GM04504 (cell line): ENCODE measurements around the gene DCLK2.

ENCODE experiments used
- DNase-seq: peaks from one replicate; pipeline ENCODE4 v3.0.0-alpha.2; 2012; ENCODE audit warnings: low read depth

Gene DCLK2

GRCh38 chr4:150209140-150209829, 131.0 kb downstream of the DCLK2 start:
- no peak for DNase-seq

GRCh38 chr4:150211016-150211415, 132.8 kb downstream of the DCLK2 start:
- no peak for DNase-seq

- peak; percentile 91 for DNase-seq
Observed at GRCh38 chr4:150211799-150212445, 133.7 kb downstream of the DCLK2 start.

GRCh38 chr4:150212485-150212884, 134.2 kb downstream of the DCLK2 start:
- DNase-seq: no peak

- DNase-seq: no peak
Observed at GRCh38 chr4:150212927-150213326, 134.7 kb downstream of the DCLK2 start.

GRCh38 chr4:150215601-150216000, 137.4 kb downstream of the DCLK2 start:
- no peak for DNase-seq

GRCh38 chr4:150216726-150217125, 138.5 kb downstream of the DCLK2 start:
- DNase-seq: no peak

- DNase-seq: peak; percentile 51
Observed at GRCh38 chr4:150217192-150217591, 138.9 kb downstream of the DCLK2 start.

- no peak for DNase-seq
Observed at GRCh38 chr4:150217808-150218207, 139.6 kb downstream of the DCLK2 start.

- no peak for DNase-seq
Observed at GRCh38 chr4:150218447-150218846, 140.2 kb downstream of the DCLK2 start.

- DNase-seq: no peak
Observed at GRCh38 chr4:150219841-150220240, 141.6 kb downstream of the DCLK2 start.

- peak; percentile 91 for DNase-seq
Observed at GRCh38 chr4:150224896-150225591, 146.8 kb downstream of the DCLK2 start.

- no peak for DNase-seq
Observed at GRCh38 chr4:150229520-150229919, 151.3 kb downstream of the DCLK2 start.

- no peak for DNase-seq
Observed at GRCh38 chr4:150230561-150230960, 152.3 kb downstream of the DCLK2 start.

GRCh38 chr4:150231107-150231770, 153.0 kb downstream of the DCLK2 start:
- no peak for DNase-seq

- DNase-seq: no peak
Observed at GRCh38 chr4:150232029-150232428, 153.8 kb downstream of the DCLK2 start.

- no peak for DNase-seq
Observed at GRCh38 chr4:150234246-150234645, 156.0 kb downstream of the DCLK2 start.

GRCh38 chr4:150235317-150235716, 157.1 kb downstream of the DCLK2 start:
- no peak for DNase-seq

- no peak for DNase-seq
Observed at GRCh38 chr4:150235808-150236271, 157.6 kb downstream of the DCLK2 start.

GRCh38 chr4:150236626-150237025, 158.4 kb downstream of the DCLK2 start:
- DNase-seq: no peak

- peak; percentile 85 for DNase-seq
Observed at GRCh38 chr4:150237110-150237872, 159.0 kb downstream of the DCLK2 start.

GRCh38 chr4:150238591-150238990, 160.3 kb downstream of the DCLK2 start:
- no peak for DNase-seq
